ENCODE data around the gene ATP2B3.

DNA sequence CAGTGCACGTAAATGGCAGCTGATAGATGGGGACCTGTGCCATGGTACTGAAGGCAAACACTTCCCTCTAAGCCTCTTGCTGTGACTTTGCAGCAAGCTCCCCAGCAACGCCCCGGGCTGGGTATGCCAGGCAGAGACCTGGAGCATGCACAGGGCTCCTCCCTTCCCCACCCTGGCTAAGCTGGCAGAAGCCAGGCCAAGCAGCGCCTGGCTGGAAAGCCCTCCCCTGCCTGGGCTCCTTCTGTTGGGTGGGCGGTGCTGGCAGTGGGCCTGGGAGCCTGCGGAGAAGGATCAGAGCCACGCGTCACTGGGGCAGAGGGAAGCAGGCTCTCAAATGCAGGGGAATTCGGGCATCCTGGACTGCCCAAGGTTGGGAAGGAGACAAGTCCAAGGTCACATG is 3.6 kb downstream of the ATP2B3 start:
- TF ChIP-seq EZH2phosphoT487 (IDR thresholded peaks at IDR 0.05; ENCODE audit: borderline replicate concordance) (no peak), CTCF (conservative IDR thresholded peaks at IDR 0.05; ENCODE audit: low read length) (no peak)
